AG04450 (cell line): ENCODE measurements around the gene CEMIP2. TPM values are rescaled to one million over a fixed set of nuclear protein-coding genes. Genes with fewer than 3 reads are reported as not detected.

Source experiments
- CTCF ChIA-PET: fragments of 300-600, 350-600 bp; formaldehyde crosslinking; extraction: SDS; loops from one replicate; lab custom pipeline; 2022; ENCODE audit warnings: antibody characterized with exemption, inconsistent platforms; lab: Charles Lee
- POLR2A ChIA-PET: fragments of 350-600 bp; formaldehyde crosslinking; extraction: SDS; loops from one replicate; lab custom pipeline; 2021; ENCODE audit warnings: antibody characterized with exemption, inconsistent platforms; lab: Yijun Ruan, JAX
- DNase-seq: peaks from one replicate; pipeline ENCODE4 v3.0.0-alpha.2; 2011; ENCODE audit warnings: low read depth, low spot score
- H3K27ac ChIP-seq: one replicate; pipeline ENCODE4 v1.5.1; 2012; ENCODE audit warnings: low read depth, low read length, control low read depth
- H3K27me3 ChIP-seq: one replicate; pipeline ENCODE4 v1.6.0; 2012; ENCODE audit warnings: low read length; ENCODE audit not compliant: control insufficient read depth, insufficient read depth
- H3K4me3 ChIP-seq: 2 replicates; pipeline ENCODE4 v1.5.1; 2011; ENCODE audit warnings: mild to moderate bottlenecking, low read depth, low read length, control low read depth
- H3K9me3 ChIP-seq: 2 replicates; pipeline ENCODE4 v1.5.1; 2012; ENCODE audit warnings: low read length; ENCODE audit not compliant: control insufficient read depth, insufficient read depth
- CTCF ChIP-seq: IDR thresholded peaks from 2 replicates; pipeline ENCODE4 v1.5.1; 2011; ENCODE audit warnings: low read depth, low read length, control low read depth, inconsistent platforms
- polyA plus RNA-seq: library from polyadenylated mRNA; depleted of rRNA; stranded (reverse); fragments of >200 nt; gene quantifications from 2 replicates; pipeline ENCODE4 v1.2.3, GENCODE V29; 2011; rRNA removed

The CEMIP2 gene
- polyA plus RNA-seq, 1 experiment, result 54.4 TPM

DNA sequence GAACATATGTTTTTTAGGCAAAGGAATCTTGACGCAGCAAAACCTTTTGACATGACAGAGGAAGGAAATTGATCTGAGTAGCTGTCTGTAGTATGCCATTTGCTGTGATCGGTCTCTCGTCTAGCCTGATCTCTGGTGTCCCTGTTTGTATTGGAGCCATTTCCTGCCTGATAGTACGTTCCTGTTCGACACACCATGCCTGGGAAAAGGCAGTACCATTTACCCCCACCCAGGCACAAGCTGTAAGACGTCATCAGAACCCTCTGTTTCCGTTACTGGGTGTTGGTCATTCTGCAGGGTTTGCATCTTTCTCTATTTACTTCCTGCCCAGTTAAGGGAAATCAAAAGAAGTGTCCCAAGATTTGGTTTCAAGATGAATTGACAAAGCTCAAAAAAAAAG is 129.7 kb downstream of the CEMIP2 start:
- TF ChIP-seq CTCF, result no peak
- no peaks in the 10 kb centered on the region for H3K9me3 ChIP-seq
- POLR2A ChIA-PET, result no interaction called here
- H3K27ac ChIP-seq, result no peak overlapping the region
- CTCF ChIA-PET, result interaction anchor here (1.1 to 1.7 kb wide), 2 partner anchors 9 to 34 kb away, joined by 3 to 8 read pairs; no protein-coding TSS in a partner anchor
- no peak overlapping the region for H3K4me3 ChIP-seq
- no peaks in the 10 kb centered on the region for H3K27me3 ChIP-seq
- no peak for DNase-seq

GRCh38 chr9:71637926-71638325 is 130.4 kb downstream of the CEMIP2 start:
- no peak for DNase-seq
- no peak for TF ChIP-seq CTCF
- H3K27me3 ChIP-seq, result no peaks in the 10 kb centered on the region
- CTCF ChIA-PET, result interaction anchor here (1.7 kb wide), 1 partner anchor 33 kb away, joined by 8 read pairs; no protein-coding TSS in a partner anchor
- H3K9me3 ChIP-seq, result no peaks in the 10 kb centered on the region
- POLR2A ChIA-PET, result no interaction called here
- no peak overlapping the region for H3K4me3 ChIP-seq
- no peak overlapping the region for H3K27ac ChIP-seq

- Histone ChIP-seq H3K27ac (no peak overlapping the region), H3K4me3 (no peak overlapping the region), H3K27me3 (no peaks in the 10 kb centered on the region), H3K9me3 (no peaks in the 10 kb centered on the region)
- TF ChIP-seq CTCF, result no peak
- ChIA-PET POLR2A (no interaction called here), CTCF (no interaction called here)
- no peak for DNase-seq
Measured at GRCh38 chr9:71637375-71637774, 130.9 kb downstream of the CEMIP2 start.

- no peak for TF ChIP-seq CTCF
- ChIA-PET CTCF (interaction anchor here (0.7 kb wide), 1 partner anchor 13 kb away, joined by 3 read pairs; no protein-coding TSS in a partner anchor), POLR2A (no interaction called here)
- Histone ChIP-seq H3K4me3 (no peak overlapping the region), H3K27me3 (no peaks in the 10 kb centered on the region), H3K27ac (no peak overlapping the region), H3K9me3 (no peaks in the 10 kb centered on the region)
- DNase-seq, result no peak
Measured at GRCh38 chr9:71636143-71636839, 132.0 kb downstream of the CEMIP2 start.

DNA sequence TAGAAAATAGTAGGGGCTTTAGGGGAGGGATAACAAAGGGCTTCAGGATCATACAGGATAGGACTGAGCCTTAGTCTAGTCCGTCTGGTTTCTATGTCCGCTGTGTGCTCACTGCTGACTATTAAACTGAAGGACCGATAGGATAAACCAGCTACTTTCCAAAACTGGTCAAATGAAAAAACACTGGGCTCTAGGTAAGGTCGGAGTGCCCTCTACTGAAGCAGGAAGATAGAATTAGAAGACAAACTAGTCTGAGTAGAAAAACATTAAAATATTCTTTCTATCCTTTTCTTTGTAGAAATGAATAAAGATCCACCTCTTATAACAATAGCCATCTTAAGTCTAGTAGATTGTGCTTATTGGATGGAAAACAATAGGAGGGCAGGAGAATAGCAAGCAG is 133.6 kb downstream of the CEMIP2 start:
- no peaks in the 10 kb centered on the region for H3K9me3 ChIP-seq
- ChIA-PET CTCF (no interaction called here), POLR2A (no interaction called here)
- no peak overlapping the region for H3K27ac ChIP-seq
- no peak overlapping the region for H3K4me3 ChIP-seq
- no peak for DNase-seq
- no peaks in the 10 kb centered on the region for H3K27me3 ChIP-seq
- no peak for TF ChIP-seq CTCF

Other genes with a start within 250 kb of the CEMIP2 start
- 12.0 and 15.3 TPM in 2 replicates for gene ABHD17B, start 142.7 kb upstream of the CEMIP2 start, polyA plus RNA-seq
- gene C9orf85, start 143.1 kb upstream of the CEMIP2 start, polyA plus RNA-seq, result 15.1 and 19.8 TPM in 2 replicates